Measurements from ENCODE around the gene ATF2. TPM values are rescaled to one million over a fixed set of nuclear protein-coding genes. Genes with fewer than 3 reads are reported as not detected.

The ATF2 gene
- total and polyA plus RNA-seq, 9 of the 15 experiments (the other 6 are each of a cell fraction or from before 2014, with no cell fraction given), result 24.2 to 111 (median 45.9) TPM

GRCh38 chr2:175181104-175181876 is 13.3 kb upstream of the ATF2 start, which contains the start of gene ATP5MC3 (continued):
- peak; percentile 83 for TF ChIP-seq E2F8 (IDR thresholded peaks at IDR 0.05; ENCODE audit: low read depth, partially characterized antibody)
- TF ChIP-seq ADNP (tag; IDR thresholded peaks at IDR 0.05), result no peak
- peak; percentile 81 for TF ChIP-seq PHF8 (IDR thresholded peaks at IDR 0.05; ENCODE audit: borderline replicate concordance, low read length)
- peak; percentile 58; the same call in 1 of the 2 replicates for TF ChIP-seq HDAC2 (IDR thresholded peaks at IDR 0.05)
- no peak for TF ChIP-seq ZNF121 (CRISPR knock-in tag; conservative IDR thresholded peaks at IDR 0.05)
- TF ChIP-seq NR4A1 (CRISPR knock-in tag; IDR thresholded peaks at IDR 0.05), result no peak
- peak; percentile 78 for TF ChIP-seq NR4A1 (tag; IDR thresholded peaks at IDR 0.05)
- no peak for TF ChIP-seq RAD21 (CRISPR knock-in tag; conservative IDR thresholded peaks at IDR 0.05 in 1 of 2, IDR thresholded peaks at IDR 0.05 in 1 of 2)
- no peak for TF ChIP-seq NFIX (CRISPR knock-in tag; IDR thresholded peaks at IDR 0.05; ENCODE audit: low read depth)
- TF ChIP-seq MCM7 (IDR thresholded peaks at IDR 0.05), result no peak
- TF ChIP-seq SPI1 (IDR thresholded peaks at IDR 0.05; ENCODE audit: borderline replicate concordance, low read depth, low read length), result peak; percentile 55; the same call in 1 of the 2 replicates
- peak; percentile 67; the same call in 1 of the 2 replicates for TF ChIP-seq NCOR1 (IDR thresholded peaks at IDR 0.05)
- TF ChIP-seq ZNF384 (IDR thresholded peaks at IDR 0.05; ENCODE audit: low read depth, low read length), result peak; percentile 83
- TF ChIP-seq HOXB6 (CRISPR knock-in tag; IDR thresholded peaks at IDR 0.05; ENCODE audit: borderline replicate concordance), result no peak
- TF ChIP-seq ZHX1 (conservative IDR thresholded peaks at IDR 0.05; ENCODE audit: low read length), result no peak; the same call in 1 of the 2 replicates
- TF ChIP-seq XRCC4 (IDR thresholded peaks at IDR 0.05; ENCODE audit: extremely low read depth, insufficient read depth, insufficient read length), result no peak
- TF ChIP-seq YBX1 (IDR thresholded peaks at IDR 0.05), result no peak
- TF ChIP-seq CREB5 (CRISPR knock-in tag; IDR thresholded peaks at IDR 0.05), result no peak
- no peak; a peak in 1 of 4 replicates for TF ChIP-seq UBTF (IDR thresholded peaks at IDR 0.05; ENCODE audit: borderline replicate concordance in 1 of 2, low read depth in 2 of 2, low read length in 2 of 2)
